NCI-H2227 (cell line): Measurements from ENCODE around the gene TGM2.
"Not testable (repeated sequence)": the region's sequence is repeated elsewhere in the genome, so short reads cannot be mapped to it uniquely, and the experiment has no call there.

Experiments
- DNase-seq: peaks from one replicate; lab custom pipeline; 2025; ENCODE audit not compliant: unreplicated experiment; lab: John Stamatoyannopoulos, UW

Gene TGM2

GRCh38 chr20:38119446-38119845, 45.6 kb downstream of the TGM2 start:
- no peak for DNase-seq

GRCh38 chr20:38117635-38118034, 47.4 kb downstream of the TGM2 start:
- DNase-seq, result no peak

GRCh38 chr20:38117205-38117604, 47.9 kb downstream of the TGM2 start:
- no peak for DNase-seq

GRCh38 chr20:38116409-38117165, 48.5 kb downstream of the TGM2 start:
- no peak for DNase-seq

GRCh38 chr20:38115896-38116295, 49.2 kb downstream of the TGM2 start:
- no peak for DNase-seq

GRCh38 chr20:38115205-38115604, 49.9 kb downstream of the TGM2 start:
- DNase-seq, result no peak

GRCh38 chr20:38114353-38114791, 50.7 kb downstream of the TGM2 start:
- DNase-seq, result no peak

- DNase-seq, result no peak
These were observed 51.4 kb downstream of the TGM2 start for GRCh38 chr20:38113401-38114325.

GRCh38 chr20:38112930-38113294, 52.2 kb downstream of the TGM2 start:
- DNase-seq, result no peak

- DNase-seq, result no peak
These were observed 52.7 kb downstream of the TGM2 start for GRCh38 chr20:38112261-38112929.

- no peak for DNase-seq
These were observed 53.5 kb downstream of the TGM2 start for GRCh38 chr20:38111366-38112232.

- no peak for DNase-seq
These were observed 54.4 kb downstream of the TGM2 start for GRCh38 chr20:38110525-38111178.

- DNase-seq, result no peak
These were observed 55.2 kb downstream of the TGM2 start for GRCh38 chr20:38109591-38110524.

GRCh38 chr20:38108986-38109541, 56.0 kb downstream of the TGM2 start:
- DNase-seq, result no peak

- DNase-seq, result no peak
These were observed 56.6 kb downstream of the TGM2 start for GRCh38 chr20:38108438-38108985.

- DNase-seq, result not testable (repeated sequence)
These were observed 57.2 kb downstream of the TGM2 start for GRCh38 chr20:38107916-38108315.

GRCh38 chr20:38107386-38107785, 57.7 kb downstream of the TGM2 start:
- not testable (repeated sequence) for DNase-seq

- DNase-seq, result no peak
These were observed 58.6 kb downstream of the TGM2 start for GRCh38 chr20:38106461-38106860.
